HepG2 (cell line): ENCODE data around the gene SPDL1. TPM values are rescaled to one million over a fixed set of nuclear protein-coding genes. Genes with fewer than 3 reads are reported as not detected.

Experiments
- BORCS8-MEF2B ChIP-seq: sonication (generic); formaldehyde crosslinking; IDR thresholded peaks from 2 replicates; pipeline ENCODE4 v1.8.0; 2022; ENCODE audit warnings: mild to moderate bottlenecking, missing genetic modification reagents
- GABPA ChIP-seq, 2 experiments: IDR thresholded peaks; 2 replicates each; pipeline ENCODE4 v1.6.1; 2011 to 2016; ENCODE audit warnings: low read depth in 2 of 2, low read length in 1 of 2, missing biosample characterization in 1 of 2, missing genetic modification characterization in 1 of 2
- NCOA5 ChIP-seq: sonication (generic); formaldehyde crosslinking; IDR thresholded peaks from 2 replicates; pipeline ENCODE4 v1.4.0; 2020; ENCODE audit warnings: missing genetic modification reagents
- SCMH1 ChIP-seq: sonication (generic); formaldehyde crosslinking; IDR thresholded peaks from 2 replicates; pipeline ENCODE4 v1.9.0; 2021; ENCODE audit warnings: missing genetic modification reagents, mild to moderate bottlenecking, borderline replicate concordance
- SPEN ChIP-seq: sonication (generic); formaldehyde crosslinking; IDR thresholded peaks from 2 replicates; pipeline ENCODE4 v1.5.1; 2020; ENCODE audit warnings: low read depth, mild to moderate bottlenecking, missing genetic modification reagents
- ZBTB38 ChIP-seq: sonication (generic); formaldehyde crosslinking; IDR thresholded peaks from 2 replicates; pipeline ENCODE4 v1.5.1; 2020; ENCODE audit warnings: mild to moderate bottlenecking, missing genetic modification reagents
- ZBTB42 ChIP-seq: sonication (generic); formaldehyde crosslinking; IDR thresholded peaks from 2 replicates; pipeline ENCODE4 v1.5.0; 2020; ENCODE audit warnings: mild to moderate bottlenecking, missing genetic modification reagents
- ZNF567 ChIP-seq: sonication (generic); formaldehyde crosslinking; IDR thresholded peaks from 2 replicates; pipeline ENCODE4 v1.8.1; 2023; ENCODE audit warnings: mild to moderate bottlenecking, missing genetic modification reagents, borderline replicate concordance
- polyA plus RNA-seq, 8 experiments: library from polyadenylated mRNA; depleted of rRNA in 3 of 8; stranded (reverse) in 7 of 8; unstranded in 1 of 8; fragments of >200 nt; fragmentation: Illumina TruSeq in 4 of 8; extraction: Trizol in 4 of 8; gene quantifications; 2 replicates each; pipeline versions ENCODE4 v1.2.1 to v1.2.3, GENCODE V29; 2011 to 2016; ENCODE audit warnings: low read depth in 4 of 8, missing spikeins in 1 of 8, mixed read lengths in 1 of 8; ENCODE audit not compliant: insufficient read depth in 1 of 8
- total RNA-seq, 5 experiments: library from RNA; depleted of rRNA; stranded (reverse); fragments of >200 nt; fragmentation: Illumina TruSeq; extraction: Trizol; gene quantifications; 2 replicates each; pipeline ENCODE4 v1.2.3, GENCODE V29; 2016; ENCODE audit warnings: low read depth in 1 of 5
- TF ChIP-seq, protein P1 (sequence below): sonication (generic); formaldehyde crosslinking; IDR thresholded peaks from 2 replicates; pipeline ENCODE4 v1.4.0; 2020; ENCODE audit warnings: missing genetic modification reagents, borderline replicate concordance
- TF ChIP-seq, protein P2 (sequence below): sonication (generic); formaldehyde crosslinking; IDR thresholded peaks from 2 replicates; pipeline ENCODE4 v1.4.0; 2020; ENCODE audit warnings: mild to moderate bottlenecking, missing genetic modification reagents
- TF ChIP-seq, protein P3 (sequence below): sonication (generic); formaldehyde crosslinking; IDR thresholded peaks from 2 replicates; pipeline ENCODE4 v1.4.0; 2020; ENCODE audit warnings: mild to moderate bottlenecking, missing genetic modification reagents, borderline replicate concordance
- TF ChIP-seq, protein P4 (sequence below): sonication (generic); formaldehyde crosslinking; IDR thresholded peaks from 2 replicates; pipeline ENCODE4 v1.8.1; 2023; ENCODE audit warnings: mild to moderate bottlenecking, moderate library complexity, missing genetic modification reagents

Gene SPDL1
- total and polyA plus RNA-seq, 2 of the 13 experiments (the other 11 are each of a cell fraction or from before 2014, with no cell fraction given): 10.9 to 36.6 TPM

DNA sequence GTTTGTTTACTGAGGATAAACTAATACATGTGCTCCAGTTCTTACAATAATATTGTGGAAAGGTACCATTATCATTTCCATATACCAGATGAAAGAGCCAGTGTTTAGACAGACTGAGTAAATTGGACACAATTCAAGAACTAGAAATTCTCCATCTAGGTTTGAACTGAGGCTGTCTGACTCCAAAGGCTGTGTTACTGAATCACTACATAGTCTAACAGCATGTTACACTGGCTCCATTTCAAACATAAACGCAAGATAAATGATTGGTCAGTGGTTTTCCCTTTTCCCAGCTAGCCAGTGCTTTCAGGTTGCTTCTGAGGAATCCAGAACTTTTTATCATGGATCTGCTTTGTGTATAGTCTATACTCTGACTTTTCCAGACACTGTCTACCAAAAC, 8.1 kb downstream of the SPDL1 start (continued):
- TF ChIP-seq, protein P1, sequence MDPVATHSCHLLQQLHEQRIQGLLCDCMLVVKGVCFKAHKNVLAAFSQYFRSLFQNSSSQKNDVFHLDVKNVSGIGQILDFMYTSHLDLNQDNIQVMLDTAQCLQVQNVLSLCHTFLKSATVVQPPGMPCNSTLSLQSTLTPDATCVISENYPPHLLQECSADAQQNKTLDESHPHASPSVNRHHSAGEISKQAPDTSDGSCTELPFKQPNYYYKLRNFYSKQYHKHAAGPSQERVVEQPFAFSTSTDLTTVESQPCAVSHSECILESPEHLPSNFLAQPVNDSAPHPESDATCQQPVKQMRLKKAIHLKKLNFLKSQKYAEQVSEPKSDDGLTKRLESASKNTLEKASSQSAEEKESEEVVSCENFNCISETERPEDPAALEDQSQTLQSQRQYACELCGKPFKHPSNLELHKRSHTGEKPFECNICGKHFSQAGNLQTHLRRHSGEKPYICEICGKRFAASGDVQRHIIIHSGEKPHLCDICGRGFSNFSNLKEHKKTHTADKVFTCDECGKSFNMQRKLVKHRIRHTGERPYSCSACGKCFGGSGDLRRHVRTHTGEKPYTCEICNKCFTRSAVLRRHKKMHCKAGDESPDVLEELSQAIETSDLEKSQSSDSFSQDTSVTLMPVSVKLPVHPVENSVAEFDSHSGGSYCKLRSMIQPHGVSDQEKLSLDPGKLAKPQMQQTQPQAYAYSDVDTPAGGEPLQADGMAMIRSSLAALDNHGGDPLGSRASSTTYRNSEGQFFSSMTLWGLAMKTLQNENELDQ (CRISPR knock-in tag): no peak
- TF ChIP-seq ZBTB42 (no peak), BORCS8-MEF2B (CRISPR knock-in tag) (no peak), NCOA5 (CRISPR knock-in tag) (no peak), SCMH1 (CRISPR knock-in tag) (no peak), GABPA (IDR thresholded peaks at IDR 0.05; ENCODE audit: low read depth, low read length) (no peak), GABPA (CRISPR knock-in tag; IDR thresholded peaks at IDR 0.05; ENCODE audit: low read depth) (no peak), ZNF567 (no peak), ZBTB38 (CRISPR knock-in tag) (no peak), SPEN (CRISPR knock-in tag) (no peak)
- TF ChIP-seq, protein P2, sequence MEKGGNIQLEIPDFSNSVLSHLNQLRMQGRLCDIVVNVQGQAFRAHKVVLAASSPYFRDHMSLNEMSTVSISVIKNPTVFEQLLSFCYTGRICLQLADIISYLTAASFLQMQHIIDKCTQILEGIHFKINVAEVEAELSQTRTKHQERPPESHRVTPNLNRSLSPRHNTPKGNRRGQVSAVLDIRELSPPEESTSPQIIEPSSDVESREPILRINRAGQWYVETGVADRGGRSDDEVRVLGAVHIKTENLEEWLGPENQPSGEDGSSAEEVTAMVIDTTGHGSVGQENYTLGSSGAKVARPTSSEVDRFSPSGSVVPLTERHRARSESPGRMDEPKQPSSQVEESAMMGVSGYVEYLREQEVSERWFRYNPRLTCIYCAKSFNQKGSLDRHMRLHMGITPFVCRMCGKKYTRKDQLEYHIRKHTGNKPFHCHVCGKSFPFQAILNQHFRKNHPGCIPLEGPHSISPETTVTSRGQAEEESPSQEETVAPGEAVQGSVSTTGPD (CRISPR knock-in tag): no peak
- TF ChIP-seq, protein P3, sequence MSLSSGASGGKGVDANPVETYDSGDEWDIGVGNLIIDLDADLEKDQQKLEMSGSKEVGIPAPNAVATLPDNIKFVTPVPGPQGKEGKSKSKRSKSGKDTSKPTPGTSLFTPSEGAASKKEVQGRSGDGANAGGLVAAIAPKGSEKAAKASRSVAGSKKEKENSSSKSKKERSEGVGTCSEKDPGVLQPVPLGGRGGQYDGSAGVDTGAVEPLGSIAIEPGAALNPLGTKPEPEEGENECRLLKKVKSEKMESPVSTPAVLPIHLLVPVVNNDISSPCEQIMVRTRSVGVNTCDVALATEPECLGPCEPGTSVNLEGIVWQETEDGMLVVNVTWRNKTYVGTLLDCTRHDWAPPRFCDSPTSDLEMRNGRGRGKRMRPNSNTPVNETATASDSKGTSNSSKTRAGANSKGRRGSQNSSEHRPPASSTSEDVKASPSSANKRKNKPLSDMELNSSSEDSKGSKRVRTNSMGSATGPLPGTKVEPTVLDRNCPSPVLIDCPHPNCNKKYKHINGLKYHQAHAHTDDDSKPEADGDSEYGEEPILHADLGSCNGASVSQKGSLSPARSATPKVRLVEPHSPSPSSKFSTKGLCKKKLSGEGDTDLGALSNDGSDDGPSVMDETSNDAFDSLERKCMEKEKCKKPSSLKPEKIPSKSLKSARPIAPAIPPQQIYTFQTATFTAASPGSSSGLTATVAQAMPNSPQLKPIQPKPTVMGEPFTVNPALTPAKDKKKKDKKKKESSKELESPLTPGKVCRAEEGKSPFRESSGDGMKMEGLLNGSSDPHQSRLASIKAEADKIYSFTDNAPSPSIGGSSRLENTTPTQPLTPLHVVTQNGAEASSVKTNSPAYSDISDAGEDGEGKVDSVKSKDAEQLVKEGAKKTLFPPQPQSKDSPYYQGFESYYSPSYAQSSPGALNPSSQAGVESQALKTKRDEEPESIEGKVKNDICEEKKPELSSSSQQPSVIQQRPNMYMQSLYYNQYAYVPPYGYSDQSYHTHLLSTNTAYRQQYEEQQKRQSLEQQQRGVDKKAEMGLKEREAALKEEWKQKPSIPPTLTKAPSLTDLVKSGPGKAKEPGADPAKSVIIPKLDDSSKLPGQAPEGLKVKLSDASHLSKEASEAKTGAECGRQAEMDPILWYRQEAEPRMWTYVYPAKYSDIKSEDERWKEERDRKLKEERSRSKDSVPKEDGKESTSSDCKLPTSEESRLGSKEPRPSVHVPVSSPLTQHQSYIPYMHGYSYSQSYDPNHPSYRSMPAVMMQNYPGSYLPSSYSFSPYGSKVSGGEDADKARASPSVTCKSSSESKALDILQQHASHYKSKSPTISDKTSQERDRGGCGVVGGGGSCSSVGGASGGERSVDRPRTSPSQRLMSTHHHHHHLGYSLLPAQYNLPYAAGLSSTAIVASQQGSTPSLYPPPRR (CRISPR knock-in tag): no peak
- TF ChIP-seq, protein P4, sequence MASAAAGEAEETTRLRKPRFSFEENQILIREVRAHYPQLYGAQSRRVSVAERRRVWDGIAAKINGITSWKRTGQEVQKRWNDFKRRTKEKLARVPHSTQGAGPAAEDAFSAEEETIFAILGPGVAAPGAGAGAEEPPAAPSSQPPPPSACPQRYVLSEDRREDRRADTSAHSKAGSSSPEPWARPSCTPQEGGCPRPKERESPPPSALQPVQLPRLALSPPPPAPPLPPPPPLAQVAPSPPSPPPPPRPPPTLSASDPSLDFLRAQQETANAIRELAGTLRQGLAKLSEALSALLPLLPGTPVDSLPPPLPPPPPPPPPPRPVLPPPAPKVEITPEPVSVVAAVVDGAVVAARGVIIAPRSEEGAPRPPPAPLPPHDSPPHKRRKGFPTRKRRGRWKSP (CRISPR knock-in tag): no peak
- TF ChIP-seq, all 625 proteins: peak for 0
